Activated T-cell treated with anti-CD3 and anti-CD28 coated beads for 24 hours (primary cell): ENCODE measurements around the gene TNFRSF14.
"Not testable (repeated sequence)": the region's sequence is repeated elsewhere in the genome, so short reads cannot be mapped to it uniquely, and the experiment has no call there.

Source experiments
- DNase-seq: peaks from one replicate; pipeline ENCODE4 v3.0.0-alpha.2; 2020; ENCODE audit warnings: low read depth

The TNFRSF14 gene

DNA sequence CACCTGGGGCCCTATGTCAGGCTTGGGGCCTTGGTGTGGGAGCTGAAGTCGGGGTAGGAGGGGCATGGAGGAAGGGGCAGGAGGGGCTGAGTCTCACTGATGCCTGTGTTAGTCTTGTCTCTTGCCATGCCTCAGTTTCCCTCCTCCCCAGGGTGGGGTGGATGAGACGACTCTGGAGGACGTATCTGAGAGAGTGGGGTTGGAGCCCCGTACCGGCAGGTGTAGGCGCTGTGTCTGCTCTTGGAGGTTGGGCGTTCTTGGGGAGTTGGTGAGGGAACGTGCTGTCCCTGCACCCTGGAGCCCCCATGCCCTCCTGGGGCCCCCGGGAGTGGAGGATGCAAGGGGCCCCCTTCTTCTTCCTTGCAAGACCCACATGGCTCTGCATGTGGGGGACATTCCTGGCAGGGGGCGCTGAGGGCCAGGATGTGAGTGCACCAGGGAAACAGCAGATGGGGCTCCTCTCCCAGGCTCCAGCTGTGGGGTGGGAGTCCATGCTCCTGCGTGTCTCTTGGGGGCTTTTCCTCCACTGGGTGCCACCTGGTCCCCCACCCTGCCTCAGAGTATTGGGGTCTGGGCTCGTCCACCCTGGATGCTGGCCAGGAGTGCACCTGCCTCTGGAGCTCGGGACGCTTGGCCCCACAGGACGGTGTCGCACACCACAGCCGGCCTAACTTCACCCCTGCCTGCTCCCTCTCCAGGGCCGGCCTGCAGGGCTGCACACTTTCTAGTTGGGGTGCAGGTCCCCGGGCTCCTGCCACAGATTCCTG is 1.4 kb upstream of the TNFRSF14 start:
- peak; percentile 40 for DNase-seq

DNA sequence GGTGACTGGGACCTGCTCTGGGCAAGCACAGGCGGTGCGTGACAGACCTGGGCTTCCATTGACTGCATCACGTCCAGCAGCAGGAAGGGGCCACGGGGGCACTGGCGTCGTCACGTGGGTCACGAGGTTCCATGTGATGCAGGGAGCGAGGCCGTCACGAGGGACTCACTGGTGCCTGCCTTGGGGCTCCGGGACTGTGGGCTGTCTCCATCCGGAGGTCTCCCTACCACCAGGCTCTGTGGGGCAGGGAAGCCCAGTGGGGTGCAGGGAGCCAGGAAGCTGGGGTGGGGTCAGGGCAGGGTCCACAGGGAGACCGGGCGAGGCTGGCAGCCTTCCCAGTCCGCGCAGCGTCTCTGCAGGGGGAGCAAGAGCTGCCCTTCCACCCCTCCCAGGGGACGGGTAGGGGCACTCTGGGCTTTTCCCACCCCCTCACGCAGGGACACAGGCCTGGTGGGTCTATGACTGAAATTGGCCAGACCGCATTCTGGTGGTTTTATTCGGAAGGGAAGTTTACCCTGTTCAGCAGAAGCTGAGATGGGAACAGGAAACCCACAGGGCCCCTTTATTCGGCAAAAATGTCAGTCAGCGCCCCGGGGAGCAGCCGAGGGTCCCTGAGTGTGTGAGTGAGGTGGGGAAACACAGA is 416 bp upstream of the TNFRSF14 start:
- DNase-seq: peak; percentile 68

DNA sequence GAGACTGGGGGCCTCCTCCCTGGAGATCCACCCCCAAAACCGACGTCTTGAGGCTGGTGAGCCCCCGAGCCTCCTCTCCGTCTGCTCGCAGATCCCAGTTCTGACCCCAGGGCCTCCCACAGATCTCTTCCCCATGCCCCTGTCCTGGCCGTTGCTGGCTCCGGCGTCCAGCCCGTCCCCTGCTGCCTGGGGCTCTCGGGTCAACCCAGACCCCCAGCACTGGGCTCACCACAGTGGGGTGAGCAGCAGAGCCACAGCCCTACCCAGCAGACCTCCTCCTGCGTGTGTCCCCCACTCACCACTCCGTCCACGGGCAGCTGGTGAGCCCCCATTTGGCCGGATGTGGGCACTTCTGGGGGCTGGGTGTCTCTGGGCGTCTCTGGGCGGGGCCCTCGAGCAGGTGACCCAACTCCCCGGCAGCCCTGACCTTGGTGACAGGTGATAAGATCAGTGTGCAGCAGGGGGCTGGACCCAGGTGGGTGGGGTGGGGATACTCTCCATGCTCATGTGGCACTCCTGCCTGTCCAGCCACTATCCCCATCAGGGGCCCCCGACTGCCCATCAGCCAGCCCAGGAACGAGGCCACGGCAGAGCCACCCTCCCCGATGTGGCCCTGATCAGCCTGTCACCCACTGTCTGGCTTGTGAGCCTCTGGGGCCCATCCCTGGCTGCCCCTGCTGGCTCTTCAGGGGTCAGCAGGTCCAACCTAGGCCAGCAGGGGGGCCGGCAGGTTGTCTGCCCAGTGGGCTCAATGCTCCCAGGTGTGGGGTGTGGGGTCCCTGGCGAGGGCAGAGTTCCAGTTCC is 709 bp downstream of the TNFRSF14 start:
- no peak for DNase-seq

DNA sequence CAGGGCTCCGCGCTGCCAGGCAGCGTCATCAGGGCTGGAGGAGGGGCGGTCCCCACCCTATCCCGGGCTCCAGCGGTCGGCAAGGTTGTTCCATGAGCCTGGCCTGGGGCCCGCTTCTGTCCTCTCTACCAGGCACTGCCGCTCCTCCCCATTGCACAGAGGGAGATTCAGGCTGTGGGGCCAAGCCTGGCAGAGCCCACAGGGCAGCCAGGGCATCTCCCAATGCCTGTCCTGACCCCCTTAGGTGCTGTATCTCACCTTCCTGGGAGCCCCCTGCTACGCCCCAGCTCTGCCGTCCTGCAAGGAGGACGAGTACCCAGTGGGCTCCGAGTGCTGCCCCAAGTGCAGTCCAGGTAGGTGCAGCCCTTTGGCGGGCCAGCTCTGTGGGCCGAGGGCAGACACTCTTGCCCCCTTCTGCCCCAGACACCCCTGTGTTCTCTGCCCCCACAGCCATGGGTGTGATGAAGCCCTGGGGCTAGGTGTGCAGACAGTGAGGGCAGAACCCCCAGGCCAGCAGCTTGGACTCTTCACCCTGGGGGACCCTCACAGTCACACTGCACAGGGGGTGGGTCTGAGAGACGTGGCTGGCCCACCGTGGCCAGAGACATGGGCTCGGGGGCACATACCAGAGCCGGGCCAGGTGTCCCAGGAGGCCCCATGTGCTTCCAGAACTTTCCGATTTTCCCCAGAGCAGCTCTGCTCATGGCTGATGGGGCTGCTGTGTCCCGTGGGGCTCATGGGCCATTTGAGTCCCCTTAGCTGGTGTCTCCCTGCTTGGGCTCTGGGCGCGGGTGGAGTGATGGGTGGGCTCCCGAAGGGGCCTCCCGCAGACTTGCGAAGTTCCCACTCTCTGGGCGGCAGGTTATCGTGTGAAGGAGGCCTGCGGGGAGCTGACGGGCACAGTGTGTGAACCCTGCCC is 1.6 kb downstream of the TNFRSF14 start:
- no peak for DNase-seq

DNA sequence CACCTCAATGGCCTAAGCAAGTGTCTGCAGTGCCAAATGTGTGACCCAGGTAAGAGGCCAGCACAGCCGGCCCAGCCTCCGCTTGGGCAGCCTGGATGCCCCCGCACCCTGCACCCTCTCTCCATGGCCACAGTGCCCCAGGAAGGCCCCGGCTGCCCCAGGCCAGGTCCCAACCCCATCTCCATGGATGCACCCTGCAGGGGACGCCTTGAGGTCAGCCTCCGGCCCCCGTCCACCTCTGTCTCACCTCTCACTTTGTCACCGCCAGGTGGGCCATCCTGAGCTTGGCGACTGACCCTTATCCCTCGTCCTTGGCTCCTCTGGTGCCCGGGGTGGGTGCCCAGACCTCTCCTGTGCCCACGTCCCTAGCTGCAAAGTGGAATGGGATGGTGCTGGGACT is 2.2 kb downstream of the TNFRSF14 start:
- no peak for DNase-seq

DNA sequence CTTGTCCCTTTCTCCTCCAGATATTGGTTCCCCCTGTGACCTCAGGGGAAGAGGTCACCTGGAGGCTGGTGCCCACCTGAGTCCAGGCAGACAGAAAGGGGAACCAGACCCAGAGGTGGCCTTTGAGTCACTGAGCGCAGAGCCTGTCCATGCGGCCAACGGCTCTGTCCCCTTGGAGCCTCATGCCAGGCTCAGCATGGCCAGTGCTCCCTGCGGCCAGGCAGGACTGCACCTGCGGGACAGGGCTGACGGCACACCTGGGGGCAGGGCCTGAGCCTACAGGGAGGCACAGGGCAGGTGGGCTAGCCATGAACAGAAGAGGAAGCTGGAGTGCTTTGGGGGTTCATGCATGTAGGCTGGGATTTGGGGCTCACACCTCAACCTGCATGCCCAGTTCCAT is 2.7 kb downstream of the TNFRSF14 start:
- no peak for DNase-seq

DNA sequence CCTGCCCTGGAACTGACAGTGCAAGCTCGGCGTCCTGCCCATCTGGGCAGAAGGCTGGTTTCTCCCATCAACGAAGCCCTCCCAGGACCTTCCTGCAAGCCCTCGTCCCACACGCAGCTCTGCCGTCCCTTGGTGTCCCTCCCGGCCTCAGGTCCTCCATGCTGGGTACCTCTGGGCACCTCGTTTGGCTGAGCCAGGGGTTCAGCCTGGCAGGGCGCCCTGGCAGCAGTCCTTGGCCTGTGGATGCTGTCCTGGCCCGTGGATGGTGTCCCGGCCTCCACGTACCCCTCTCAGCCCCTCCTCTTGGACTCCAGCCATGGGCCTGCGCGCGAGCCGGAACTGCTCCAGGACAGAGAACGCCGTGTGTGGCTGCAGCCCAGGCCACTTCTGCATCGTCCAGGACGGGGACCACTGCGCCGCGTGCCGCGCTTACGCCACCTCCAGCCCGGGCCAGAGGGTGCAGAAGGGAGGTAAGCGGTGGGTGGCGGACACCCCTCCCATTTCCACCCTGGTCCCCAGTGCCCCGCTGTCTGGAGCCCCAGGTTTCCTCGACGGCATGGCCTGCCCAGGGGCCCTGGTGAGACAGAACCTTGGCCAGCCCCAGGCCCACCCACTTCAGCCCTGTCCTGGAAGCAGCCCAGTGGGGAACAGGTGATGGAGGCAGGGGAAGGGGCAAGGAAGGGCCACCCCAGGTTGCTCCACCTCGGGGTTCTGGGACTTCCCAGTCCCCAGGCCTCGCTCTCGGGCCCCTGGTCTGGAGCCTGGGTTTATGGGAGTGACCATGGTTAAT is 3.5 kb downstream of the TNFRSF14 start:
- DNase-seq: no peak

DNA sequence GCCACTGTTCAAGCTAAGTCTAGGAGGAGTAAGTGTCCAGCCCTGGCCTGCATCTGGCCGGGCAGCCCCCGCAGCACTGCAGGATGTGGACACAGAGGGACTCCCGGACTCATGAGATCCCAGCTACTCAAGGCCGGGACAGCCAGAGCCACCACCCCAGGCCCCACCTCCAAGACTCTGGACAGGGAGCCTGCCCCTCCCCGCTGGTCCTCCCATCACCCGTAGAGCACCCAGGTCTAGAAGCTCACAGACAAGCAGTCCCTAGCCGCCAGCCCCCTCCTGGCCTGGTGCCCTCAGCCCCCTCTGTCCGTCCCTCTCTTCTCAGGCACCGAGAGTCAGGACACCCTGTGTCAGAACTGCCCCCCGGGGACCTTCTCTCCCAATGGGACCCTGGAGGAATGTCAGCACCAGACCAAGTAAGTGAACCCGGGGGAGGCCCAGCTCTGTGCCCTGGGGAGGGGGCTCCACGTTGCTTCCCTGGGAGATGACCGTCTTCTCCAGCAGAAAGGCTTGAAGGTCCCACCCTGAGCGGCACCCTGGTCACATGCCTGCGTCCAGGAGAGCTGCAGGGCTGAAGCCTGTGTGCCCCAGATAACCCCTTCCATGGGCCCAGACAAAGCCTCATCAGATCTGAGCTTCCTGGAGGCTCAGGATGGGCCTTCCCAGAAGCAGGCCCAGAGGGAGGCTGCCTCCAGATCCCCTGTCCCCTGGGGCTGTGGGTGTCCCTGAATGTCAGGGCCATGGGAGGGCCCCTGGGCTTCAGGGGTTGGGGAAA is 4.3 kb downstream of the TNFRSF14 start:
- no peak for DNase-seq

DNA sequence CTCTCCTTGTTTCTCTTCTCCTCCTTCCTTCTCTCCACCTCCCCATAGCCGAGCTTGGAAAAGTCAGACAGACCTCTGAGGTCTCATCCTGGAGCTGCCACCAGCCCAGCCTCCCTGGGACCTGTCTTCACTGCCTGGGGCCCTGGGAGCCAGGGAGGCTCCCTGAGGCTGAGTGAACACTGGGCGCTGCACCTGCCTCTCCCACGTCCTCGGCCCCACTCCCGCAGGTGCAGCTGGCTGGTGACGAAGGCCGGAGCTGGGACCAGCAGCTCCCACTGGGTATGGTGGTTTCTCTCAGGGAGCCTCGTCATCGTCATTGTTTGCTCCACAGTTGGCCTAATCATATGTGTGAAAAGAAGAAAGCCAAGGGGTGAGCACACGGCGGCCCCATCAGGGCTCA is 5.3 kb downstream of the TNFRSF14 start:
- no peak for DNase-seq

DNA sequence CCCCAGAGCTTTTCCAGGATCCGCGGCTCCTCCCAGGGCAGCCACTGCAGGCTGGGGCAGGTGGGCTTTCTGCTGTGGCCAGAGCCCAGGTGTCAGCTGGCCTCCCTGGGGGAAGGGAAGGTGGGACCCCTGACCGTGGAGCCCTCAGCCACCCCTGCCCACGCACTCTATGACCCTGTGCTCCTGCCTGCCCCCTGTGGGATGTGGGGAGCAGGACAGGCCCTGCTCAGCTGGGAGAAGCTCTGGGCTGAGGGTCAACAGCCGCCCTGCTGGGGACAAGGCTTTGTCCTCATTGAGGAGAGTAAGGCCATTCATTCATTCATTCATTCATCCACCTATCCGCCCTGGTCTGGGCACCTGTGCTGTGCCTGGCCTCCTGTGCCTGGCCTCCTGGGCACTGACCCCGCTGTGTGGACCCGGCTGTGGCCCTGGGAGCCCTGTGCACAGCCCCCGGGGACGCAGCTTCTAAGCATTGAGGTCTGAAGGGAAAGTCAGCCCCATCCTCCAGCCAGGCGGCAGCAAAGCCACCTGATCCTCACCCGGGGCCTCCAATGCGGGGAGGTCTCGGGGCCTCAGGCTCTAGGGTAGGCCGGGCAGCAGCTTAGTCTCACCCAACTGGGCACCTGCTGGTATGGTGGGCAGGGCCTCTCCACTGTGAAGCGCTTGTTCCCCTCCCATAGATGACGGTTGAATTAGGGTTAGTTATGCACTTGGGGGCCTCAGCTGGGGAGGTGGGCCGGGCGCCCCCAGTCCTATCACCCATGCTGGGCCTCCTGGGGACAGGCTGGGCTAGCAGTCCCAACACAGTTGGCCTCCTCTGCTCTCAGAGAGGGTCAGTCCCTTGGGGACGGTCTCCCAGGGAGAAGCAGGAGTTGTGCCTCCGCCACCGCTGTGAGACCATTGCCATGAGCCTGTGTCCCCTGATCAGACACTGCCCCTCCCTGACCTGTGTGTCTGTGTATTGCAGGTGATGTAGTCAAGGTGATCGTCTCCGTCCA is 6.0 kb downstream of the TNFRSF14 start:
- DNase-seq: no peak

DNA sequence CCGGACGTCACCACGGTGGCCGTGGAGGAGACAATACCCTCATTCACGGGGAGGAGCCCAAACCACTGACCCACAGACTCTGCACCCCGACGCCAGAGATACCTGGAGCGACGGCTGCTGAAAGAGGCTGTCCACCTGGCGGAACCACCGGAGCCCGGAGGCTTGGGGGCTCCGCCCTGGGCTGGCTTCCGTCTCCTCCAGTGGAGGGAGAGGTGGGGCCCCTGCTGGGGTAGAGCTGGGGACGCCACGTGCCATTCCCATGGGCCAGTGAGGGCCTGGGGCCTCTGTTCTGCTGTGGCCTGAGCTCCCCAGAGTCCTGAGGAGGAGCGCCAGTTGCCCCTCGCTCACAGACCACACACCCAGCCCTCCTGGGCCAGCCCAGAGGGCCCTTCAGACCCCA is 7.0 kb downstream of the TNFRSF14 start:
- DNase-seq: no peak

DNA sequence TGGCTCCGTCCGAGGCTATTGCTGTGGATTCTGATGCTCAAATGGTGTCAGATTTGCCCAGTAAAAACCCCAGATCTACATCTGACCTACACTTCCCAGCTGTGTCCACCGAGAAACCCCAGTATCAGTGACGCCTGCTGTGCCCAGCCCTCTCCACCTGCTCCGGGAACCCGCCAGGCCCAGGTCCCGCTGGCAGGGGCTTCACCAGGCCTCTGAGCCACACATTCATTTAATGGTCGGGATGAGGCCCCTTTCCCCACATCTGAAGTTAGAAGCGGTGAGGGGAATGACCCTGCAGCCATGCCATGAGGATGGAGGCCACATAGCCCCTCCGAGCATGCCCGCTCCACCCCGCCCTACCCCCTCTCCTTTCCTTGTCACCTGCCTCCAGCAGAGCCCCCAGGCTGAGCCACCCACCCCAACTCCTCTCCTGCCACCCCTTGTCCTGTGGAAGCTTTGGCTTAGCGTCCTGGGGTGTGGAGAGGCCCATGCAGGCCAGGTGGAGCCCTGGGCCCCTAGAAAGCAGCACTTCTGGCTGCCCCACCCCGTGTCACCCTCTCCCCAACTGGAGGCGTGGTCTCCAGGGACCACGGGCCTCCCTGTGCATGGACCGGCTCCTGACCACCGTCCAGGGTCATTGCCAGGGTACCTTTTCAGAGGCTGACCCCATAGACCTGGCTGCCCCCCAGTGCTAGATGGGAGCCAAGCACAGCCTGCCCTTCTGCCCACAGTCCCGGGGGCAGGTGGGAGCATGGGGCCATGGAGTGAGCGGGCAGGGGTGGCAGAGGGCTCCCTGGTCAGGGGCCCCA is 8.0 kb downstream of the TNFRSF14 start:
- DNase-seq: no peak

DNA sequence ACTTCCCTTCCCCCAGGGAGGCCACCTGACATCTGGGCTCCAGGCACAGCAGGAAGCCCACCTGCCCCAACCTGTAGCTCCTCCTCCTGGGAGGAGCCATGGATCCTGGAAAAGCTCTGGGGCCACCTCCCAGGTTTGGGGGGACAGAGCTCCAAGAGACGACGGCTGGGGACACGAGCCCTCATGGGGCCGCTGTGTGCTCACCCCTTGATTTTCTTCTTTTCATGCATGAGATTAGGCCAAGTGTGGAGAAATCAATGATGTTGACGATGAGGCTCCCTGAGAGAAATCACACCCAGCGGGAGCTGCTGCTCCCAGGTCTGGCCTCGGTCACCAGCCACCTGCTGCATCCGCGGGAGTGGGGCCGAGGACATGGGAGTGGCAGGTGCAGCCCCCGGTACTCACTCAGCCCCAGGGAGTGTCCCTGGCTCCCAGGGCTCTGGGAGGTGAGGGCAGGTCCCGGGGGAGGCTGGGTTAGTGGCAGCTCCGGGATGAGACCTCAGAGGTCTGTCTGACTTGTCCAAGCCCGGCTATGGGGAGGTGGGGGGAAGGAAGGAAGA is 8.7 kb downstream of the TNFRSF14 start:
- DNase-seq: no peak

DNA sequence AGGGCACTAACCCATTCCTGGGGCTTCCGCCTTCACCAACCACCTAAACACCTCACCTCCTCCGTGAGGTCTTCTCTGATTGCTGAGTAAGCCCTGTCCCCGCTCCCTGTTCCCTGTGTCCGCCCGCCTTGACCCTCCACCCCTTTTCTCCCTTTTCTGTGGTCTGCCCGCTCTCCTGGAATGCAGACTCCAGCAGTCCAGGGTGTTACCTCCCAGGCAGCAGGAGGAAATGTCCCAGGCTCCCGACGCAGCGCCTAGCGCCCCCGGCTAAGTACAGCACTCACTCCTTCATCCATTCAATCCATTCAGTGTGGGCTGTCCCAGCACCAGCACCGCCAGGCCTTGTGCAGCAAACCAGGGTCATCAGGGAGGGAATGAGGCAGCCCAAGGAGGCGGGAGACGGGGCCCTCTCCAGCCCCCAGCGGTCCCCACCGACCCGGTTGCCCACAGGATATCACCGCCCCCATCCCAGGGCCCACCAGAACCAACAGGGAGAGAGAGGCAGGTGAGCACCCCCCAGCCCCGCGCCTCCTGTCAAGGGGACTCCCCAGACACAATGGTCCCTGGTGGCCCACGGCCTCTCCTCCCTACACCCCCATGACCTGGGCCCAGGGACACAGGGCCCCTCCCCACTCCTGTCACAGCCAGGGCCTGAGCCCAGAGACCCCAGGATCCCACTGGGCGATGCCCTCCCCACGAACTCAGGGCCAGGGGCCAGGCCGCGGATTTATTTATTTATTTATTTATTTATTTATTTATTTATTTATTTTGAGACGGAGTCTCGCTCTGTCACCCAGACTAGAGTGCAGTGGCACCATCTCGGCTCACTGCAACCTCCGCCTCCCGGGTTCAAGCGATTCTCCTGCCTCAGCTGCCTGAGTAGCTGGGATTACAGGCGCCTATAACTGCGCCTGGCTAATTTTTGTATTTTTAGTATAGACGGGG is 10.2 kb downstream of the TNFRSF14 start:
- DNase-seq: no peak

DNA sequence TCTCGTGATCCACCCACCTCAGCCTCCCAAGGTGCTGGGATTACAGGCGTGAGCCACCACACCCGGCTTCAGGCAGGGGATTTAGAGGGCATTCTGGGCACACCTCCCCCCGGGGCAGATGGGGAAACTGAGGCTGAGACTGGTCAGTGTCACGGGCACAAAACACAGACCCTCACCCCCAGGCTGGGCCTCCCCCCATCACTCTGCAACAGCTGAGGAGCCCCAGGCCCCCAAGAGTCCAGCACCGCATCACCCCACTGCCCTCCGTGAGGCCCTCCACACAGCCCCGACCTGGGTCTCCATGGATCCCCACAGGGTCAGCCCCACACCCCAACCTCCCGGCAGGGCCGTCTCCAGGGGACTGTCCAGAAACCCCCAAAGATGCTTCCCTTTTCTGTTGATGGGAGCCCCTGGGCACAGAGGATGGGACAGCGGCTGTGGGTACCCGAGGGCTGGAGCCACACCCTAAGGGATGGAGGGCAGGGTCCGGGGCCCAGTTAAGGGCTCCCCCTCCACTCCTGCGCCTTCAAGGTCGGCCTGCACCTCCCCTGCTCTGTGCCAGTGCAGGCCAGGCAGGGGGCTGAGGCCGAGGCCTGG is 11.0 kb downstream of the TNFRSF14 start:
- DNase-seq: no peak

DNA sequence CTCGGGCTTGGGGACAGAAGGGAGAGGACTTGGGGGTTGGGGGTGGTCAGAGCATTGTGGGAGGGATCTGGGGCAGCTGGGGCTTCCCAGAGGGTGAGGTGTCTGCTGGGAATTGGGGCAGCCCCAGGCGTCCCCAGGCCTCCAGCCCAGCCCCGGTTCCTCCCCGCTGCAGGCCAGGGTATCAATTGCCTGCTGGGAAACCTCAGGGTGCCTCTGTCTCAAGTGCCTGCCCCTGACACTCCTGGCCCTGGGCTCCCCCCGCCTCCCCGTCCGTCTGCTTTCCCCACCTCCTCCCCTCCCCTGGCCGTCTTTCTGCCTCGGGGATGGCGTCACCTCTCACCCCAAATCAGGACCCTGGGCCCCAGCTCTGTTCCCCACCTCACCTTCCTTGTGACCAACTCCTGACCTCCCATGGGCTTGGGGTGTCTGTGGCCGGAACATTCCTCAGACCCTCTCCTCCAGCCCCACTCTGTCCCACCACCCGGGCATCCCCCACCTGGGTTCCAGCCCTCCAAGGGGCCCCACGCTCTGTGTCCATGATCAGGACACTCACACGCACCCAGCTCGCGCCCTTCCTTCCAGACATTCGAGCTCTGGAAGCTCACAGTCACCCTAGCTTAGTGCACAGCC is 12.1 kb downstream of the TNFRSF14 start:
- not testable (repeated sequence) for DNase-seq
